ENCODE results near the gene NRIP1.

DNA sequence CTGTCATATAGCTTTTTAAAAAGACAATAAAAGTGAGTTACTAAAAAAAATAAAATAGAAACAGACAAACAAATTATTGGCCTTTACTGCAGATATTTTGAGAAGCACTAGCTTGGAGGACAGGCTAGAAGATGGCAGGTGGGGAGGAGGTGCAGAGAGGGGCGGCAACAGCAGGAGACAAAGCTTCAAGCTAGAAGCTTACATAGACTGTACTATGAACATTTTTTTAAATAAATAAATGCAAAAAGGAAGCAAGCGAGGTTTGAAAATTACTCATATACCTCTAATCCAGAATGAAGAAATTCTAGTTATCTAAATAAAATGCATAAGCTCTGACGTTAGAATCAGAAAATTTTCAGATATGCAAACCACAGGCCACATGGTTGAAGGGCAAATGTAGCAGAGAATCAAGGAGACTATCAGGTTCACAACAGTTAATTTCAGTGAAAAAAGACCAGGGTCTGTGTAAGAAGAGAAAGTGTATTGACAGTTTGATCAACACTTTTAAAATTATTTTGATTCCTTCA lies 54.9 kb downstream of the NRIP1 start:
- no peak for TF ChIP-seq CTCF (IDR thresholded peaks at IDR 0.05 in 2 of 3, conservative IDR thresholded peaks at IDR 0.05 in 1 of 3; ENCODE audit: control insufficient read depth in 2 of 3, extremely low read depth in 1 of 3, insufficient read depth in 1 of 3, low read depth in 3 of 3, low read length in 3 of 3)
- no peak for TF ChIP-seq YY1 (IDR thresholded peaks at IDR 0.05; ENCODE audit: low read depth, low read length)
- no peak for TF ChIP-seq POLR2A (IDR thresholded peaks at IDR 0.05; ENCODE audit: low read depth, low read length)
- TF ChIP-seq SIX5 (IDR thresholded peaks at IDR 0.05; ENCODE audit: low read depth, low read length, severe bottlenecking), result no peak
- TF ChIP-seq, protein P1, sequence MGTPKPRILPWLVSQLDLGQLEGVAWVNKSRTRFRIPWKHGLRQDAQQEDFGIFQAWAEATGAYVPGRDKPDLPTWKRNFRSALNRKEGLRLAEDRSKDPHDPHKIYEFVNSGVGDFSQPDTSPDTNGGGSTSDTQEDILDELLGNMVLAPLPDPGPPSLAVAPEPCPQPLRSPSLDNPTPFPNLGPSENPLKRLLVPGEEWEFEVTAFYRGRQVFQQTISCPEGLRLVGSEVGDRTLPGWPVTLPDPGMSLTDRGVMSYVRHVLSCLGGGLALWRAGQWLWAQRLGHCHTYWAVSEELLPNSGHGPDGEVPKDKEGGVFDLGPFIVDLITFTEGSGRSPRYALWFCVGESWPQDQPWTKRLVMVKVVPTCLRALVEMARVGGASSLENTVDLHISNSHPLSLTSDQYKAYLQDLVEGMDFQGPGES (IDR thresholded peaks at IDR 0.05), result no peak
- TF ChIP-seq TAF1 (IDR thresholded peaks at IDR 0.05; ENCODE audit: borderline replicate concordance, low read depth, low read length), result no peak
- TF ChIP-seq NR2F1 (conservative IDR thresholded peaks at IDR 0.05), result no peak
- TF ChIP-seq HDAC6 (IDR thresholded peaks at IDR 0.05; ENCODE audit: unreplicated experiment), result no peak
- TF ChIP-seq FOS (IDR thresholded peaks at IDR 0.05; ENCODE audit: borderline replicate concordance, extremely low read depth, insufficient read length), result no peak

Data from GM12878 (cell line).